ENCODE data around the gene RGS3. TPM values are rescaled to one million over a fixed set of nuclear protein-coding genes. Genes with fewer than 3 reads are reported as not detected.

RGS3 gene
- total RNA-seq, 1 donor from 2014 or later: 278 TPM

DNA sequence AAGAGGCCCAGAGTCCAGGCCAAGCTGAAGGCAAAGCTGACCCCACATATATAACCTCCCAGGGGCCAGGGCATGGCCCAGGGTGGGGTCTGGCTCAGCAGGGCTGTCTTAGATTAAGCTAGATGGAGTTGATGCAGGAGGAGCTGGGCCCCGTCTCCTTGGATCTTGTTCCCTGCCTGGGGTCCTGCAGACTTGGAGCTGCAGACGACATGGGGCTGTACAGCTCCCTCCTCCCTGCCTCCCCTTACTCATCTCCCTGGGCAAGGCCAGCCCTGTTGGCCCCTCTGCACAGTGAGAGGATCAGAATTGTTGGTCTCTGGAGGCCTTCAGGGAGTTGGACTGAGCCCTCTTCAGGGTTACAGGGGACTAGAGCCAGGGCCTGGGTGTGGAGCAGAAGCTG lies 134.9 kb downstream of the RGS3 start:
- DNase-seq (ENCODE audit: low read depth, low spot score): no peak

DNA sequence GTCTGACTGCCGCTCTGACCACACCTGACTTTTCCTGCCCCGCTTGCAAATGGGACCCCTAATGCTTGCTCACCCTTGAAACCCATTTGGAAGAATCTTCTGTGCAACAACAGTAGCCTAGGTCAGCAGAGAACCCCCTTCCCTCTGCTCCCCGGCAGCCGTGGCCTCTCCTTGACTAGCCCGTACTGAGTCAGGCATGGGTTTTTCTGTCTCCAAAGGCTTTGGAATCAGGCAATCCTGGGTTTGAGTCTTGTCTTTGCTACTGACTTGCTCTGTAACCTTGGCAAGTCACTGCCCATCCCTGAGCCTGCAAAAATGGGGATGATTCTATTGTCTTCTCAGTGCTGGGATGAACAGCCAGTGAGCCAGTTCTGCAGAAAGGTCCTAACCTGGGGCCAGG lies 135.4 kb downstream of the RGS3 start:
- no peak for DNase-seq (ENCODE audit: low read depth, low spot score)

DNA sequence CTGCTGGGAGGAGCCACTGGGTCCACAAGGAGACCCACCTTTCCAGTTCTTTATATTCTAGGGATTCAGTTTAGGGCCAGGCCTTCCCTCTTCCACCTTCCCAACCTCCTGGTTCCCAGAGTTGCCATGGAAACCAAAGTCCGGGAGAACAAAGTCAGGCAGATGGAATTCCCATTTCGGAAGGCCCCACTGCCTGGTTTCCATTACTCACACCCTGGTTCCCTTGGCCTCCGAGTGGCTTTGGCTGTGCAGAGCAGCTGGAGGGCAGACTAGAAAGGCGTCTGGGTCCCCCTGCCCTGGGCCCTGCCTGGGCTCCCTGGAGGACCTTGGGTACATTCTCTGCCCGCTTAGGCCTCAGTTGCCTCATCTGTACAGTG lies 136.1 kb downstream of the RGS3 start:
- peak; percentile 85 for DNase-seq (ENCODE audit: low read depth, low spot score)

DNA sequence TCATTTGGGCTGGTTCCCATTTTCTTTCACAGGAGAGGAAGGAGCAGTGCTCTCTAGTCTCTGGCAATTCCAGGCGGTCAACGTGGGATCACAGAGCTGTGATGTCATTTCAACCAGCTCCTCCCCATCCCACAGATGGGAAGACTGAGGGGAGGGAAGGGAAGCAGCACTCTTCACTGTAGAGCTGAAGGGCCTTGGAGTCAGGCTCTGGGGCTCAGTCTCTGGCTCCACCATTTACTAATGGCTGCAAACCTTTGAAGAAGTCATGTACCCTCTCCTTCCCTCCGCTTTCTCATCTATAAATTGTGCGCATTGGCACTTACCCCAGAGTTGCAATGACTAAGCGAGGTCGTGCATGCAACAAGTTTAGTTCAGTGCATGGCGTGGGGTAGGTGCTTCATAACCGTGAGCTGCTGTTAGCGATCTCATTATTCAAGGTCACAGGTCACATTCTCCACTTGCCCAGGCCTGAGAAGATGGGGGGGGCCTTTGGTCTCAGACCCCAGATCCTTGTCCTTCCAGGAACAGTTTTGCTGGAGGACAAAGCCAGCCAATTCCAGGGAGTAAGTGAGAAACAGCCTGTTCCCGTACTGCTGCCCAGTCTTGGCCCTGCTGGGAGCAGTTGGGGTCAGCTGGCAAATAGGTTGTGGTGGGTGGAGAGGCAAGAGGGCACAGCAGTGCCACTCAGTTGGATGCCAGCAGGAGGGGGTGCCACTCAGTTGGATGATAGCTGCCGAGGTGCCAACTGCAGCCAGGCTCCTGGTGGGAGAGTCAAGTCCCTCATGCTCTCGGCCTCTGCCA lies 136.7 kb downstream of the RGS3 start:
- DNase-seq (ENCODE audit: low read depth, low spot score): no peak

DNA sequence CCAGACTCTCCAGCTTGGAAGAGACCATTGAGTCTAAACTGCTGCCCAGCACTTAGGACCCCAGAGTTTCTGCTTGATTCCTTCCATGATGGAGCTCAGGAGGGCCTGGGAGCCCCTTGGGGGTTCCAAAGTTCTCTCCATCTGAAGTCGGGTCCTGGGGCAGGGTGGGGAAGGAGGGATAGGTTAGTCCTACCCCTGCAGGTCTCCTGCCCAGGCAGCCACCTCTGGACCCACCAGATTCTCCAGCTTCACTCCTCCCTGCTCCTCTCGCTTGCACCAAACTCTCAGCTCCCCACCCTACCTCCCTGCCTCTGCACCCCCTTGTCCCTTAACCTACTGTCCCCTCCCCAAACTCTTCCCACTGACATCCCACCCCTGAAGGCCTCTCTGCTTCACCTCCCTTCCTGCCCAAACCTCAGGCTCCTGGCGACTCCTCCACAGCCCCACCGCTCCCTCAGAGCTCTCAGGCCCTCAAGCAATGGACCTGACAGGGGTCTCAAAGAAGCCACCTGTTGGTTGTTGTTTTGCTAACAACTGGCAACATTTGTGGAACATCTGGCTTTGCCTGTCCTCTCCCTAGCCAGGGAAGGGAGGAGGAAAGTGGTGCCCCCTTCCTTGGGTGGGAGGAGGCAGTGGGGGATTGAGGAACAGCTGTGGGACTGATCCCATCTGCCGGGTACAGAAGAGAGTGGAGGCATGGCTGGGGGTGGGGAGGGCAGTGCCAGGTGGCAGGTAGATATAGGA lies 137.5 kb downstream of the RGS3 start:
- no peak for DNase-seq (ENCODE audit: low read depth, low spot score)

DNA sequence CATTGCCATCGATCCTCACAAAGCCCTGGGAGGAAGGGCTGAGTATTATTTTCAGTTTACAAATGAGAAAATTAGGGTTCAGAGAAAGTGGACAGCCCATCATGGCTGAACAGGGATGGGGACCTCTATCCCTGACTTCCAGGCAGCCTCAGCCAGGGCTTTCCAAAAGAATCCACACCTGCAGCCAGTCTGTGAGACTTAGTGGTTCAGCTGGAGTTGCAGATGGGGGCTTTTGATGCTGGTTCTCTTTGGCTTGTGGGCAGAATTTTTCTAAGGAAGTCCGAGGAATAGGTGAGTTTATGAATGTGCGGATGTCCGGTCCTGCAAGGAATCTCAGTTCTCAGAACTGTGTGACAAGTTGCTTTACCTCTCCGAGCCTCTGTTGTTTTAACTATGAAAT lies 138.1 kb downstream of the RGS3 start:
- no peak for DNase-seq (ENCODE audit: low read depth, low spot score)

DNA sequence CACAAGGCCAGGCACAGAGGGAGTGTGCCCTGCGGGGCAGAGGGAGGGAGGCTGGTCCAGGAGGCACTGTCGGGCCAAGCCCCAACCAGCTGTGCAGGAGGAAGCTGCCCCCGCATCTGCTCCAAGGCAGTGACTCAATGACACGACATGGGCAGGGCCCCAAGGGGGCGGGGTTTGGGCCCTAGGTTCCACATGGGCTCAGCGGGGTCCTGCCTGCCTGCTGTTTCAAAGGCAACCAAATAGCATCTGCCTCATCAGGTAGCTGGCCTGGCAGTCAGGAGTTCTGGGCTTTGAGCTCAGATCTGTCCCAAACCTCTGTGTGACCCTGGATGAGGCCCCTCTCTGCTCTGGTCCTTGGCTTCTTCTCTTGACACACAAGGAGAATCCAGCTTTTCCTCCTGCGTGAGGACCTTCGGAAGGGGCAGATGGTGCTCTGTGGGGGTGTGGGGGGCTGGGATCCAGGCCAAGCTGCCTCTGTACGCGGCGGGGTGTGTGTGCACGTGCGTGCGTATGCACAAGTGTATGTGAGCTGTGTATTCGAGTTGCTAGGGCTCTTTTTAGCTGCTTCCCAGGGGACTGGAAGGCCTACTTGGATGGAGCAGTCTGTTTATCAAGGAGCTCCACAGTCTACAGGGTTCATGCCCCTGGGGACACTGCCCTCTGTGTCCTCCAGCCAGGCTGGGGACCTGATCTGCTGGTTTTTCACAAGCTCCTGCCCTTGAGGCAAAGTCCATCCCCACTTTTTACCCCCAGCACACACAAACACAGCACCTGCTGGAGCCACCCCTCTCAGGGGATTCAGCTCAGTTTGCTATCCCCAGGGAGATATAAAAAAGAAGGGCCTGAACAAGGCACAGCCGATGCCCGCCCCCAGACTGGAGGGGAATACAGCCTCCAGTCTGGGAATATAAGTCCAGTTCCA lies 138.9 kb downstream of the RGS3 start:
- no peak for DNase-seq (ENCODE audit: low read depth, low spot score)

DNA sequence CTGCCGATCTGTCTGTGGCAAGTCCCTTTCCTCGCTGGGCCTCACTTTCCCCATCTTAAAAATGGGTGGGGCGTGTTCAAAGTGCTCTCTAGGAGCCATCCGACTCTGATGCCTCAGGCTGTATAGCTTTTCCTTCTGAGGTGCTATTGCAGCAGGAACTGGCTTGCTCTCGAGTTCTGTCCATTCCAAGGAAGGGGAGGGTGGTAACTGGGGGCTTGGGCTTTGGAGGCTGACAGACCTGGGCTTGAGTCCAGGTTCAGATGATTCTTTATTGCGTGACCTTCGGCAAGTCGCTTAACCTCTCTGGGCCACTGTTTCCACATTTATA lies 139.5 kb downstream of the RGS3 start:
- no peak for DNase-seq (ENCODE audit: low read depth, low spot score)

DNA sequence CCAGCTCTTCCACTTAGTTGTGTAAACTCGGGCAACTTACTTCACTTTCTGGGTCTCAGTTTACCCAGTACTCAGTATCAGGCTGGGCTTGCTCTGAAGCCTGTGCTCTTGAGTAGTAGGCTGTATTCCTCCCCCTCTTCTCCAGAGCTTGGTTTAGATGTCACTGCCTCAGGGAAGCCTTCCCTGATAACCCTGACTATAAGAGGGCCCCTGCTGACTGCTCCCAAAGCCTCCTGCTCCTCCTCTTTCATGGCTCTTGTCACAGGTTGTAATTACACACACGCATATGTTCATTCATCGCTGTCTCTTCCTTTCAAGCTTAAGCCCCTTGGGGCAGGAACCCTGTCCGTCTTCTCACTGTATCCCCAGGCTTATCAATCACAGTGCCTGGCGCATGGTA lies 140.2 kb downstream of the RGS3 start:
- no peak for DNase-seq (ENCODE audit: low read depth, low spot score)

DNA sequence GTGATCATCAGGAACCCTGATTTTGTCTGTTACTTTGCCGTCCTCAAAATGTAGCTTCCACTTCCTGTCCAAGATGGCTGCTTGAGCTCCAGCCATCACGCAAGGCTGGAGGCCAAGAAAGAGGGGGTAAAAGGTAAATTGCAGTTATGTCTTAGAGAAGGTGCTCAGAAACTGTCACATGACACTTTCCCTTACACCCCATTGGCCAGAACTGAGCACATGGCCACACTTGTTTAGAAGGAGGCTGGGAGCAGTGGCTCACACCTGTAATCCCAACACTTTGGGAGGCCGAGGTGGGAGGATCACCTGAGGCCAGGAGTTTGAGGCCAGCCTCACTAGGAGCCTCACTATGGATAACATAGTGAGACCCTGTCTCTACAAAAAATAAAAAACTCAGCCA lies 140.9 kb downstream of the RGS3 start:
- no peak for DNase-seq (ENCODE audit: low read depth, low spot score)

DNA sequence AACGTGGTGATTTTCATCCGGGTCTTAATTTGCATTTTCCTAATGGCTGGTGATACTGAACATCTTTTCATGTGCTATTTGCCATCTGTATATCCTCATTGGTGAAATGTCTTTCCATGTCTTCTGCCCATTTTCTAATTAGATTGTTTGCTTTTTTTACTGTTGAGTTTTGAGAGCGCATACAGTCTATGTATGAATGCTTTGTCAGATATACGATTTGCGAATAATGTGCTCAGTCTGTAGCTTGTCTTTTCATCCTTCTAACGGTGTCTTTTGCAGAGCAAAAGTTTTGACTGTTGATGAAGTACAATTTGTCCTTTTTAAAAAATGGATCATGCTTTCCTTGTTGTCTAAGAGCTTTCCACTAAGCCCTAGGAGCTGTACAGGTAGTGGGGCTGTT lies 143.0 kb downstream of the RGS3 start:
- DNase-seq (ENCODE audit: low read depth, low spot score): no peak

DNA sequence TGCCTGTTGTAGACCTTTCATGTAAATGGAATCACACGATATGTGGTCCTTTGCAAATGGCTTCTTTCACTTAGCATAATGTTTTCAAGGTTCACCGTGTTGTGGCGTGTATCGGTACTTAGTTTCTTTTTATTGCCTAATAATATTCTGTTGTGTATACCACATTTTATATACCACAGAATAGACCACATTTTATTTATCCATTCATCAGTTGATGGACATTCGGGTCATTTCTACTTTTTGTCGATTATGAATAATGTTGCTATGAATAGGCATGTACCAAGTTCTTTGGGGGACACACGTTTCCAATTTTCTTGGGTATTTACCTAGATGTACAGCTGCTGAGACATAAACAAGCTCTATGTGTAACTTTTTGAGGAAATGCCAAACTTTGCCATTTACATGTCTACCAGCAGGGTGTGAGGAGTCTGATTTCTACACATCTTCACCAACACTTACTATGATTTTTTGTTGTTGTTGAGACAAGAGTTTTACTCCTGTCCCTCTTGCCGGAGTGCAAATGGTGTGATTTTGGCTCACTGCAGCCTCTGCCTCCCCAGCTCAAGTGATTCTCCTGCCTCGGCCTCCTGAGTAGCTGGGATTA lies 144.7 kb downstream of the RGS3 start:
- no peak for DNase-seq (ENCODE audit: low read depth, low spot score)

DNA sequence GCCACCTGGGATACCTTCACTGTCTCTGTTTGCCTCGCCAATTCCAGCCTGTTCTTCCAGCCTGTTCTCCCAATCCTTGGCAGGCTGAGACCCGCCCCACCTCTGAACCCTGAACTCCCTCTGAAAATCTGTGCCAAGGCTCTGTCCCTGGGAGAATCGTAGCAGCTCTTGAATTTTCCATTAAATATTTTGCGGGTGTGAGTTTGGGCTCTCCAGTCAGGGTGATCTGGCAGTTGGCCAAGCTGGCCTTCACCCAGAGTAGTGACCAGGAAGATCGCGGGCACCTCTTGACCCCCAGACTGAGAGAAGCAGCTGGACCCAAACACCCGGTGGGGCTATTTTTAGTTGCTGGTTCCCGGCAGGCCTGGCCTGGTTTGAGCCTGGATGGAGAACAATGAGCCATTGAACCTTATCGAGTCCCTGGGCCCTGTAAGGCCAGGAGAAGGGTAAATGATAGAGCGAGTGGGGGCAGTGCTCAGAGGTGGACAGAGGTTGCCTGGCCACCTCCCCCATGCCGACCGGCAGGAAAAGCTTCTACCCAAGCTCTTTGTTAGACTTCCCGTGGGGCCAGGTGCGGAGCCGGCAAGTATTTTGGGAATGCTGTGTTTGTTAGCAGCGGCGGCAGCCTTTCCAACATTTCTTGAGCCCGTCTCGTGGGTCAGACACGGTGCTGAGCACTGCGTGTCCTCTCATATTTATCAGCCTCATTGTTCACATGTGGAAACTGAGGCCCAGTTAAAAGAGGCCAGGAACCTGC lies 146.2 kb downstream of the RGS3 start:
- DNase-seq (ENCODE audit: low read depth, low spot score): peak; percentile 95

DNA sequence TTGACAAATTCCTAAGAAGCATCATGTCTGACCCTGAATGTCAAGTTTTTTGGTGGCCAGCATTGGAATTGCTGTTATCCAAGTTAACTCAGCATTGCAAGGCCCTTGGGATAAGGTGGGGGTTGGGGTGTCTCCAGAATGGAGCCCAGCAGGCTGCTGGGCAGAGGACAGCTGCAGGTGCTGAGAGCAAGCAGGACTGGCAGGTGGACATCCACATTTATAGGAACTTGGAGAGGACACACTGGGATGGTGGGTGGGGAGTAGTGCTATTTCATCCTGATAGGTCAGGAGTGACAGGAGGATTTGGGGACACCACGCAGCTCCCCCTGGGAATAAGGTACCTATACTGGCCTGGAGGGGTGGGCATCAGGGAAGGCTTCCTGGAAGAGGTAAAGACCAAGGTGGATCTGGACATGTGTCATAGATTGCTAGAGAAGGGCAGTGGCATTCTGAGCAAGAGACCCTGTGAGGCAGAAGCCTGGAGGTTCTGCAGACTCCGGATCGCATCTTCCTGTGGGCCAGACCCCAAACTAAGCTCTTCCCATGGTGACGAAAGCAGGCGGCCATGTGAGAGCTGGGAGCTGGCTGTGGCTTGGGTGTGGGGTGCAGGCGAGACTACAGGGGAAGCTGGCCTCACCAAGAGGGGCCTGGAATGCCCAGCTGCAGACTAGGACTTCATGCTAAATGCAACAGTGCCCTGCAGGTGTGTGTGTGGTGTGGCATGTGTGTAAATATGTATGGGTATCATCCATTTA lies 148.1 kb downstream of the RGS3 start:
- DNase-seq (ENCODE audit: low read depth, low spot score): no peak

DNA sequence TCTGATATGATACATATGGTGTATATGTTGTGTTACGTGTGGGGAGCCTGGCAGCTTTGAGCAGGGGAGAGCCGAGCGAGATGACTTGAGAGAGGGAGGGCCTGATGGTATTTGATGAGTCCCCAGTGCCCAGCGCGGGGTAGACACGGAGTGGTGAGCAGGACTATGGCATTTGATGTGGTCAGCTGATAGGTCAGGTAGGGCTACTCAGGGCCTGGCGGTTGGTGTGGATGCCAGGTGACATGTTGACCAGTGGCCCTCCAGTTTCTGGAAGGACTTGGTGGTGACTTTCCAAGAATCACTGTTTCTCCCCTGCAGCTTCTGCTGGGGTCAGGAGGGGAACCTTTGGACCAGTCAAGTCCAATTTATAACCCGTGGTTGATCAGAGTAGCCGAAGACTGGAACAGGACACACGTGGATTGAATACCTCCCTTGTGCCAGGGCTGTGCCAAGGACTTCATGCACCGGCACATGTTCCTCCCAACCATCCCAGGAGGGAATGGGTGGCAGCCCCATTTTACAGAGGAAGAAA lies 148.8 kb downstream of the RGS3 start:
- no peak for DNase-seq (ENCODE audit: low read depth, low spot score)

DNA sequence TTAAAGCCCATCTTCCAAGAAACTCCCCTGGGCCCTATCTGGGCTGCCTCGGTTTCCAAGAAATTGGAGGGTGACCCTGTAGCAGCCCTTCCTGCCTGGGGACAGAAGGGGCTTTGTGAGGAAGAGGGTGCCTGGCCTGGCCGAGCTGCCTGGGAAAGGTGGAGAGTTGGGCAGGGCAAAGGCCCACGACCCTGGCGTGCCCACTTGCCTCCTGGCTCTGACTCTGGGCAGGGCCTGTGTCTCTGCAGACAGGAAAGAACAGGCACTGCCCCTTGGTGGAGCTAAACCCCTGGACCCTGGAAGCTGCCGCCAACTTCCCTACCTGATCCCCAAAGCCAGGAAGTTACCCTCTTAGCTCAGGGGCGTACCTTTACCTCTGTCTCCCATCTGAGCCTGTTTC lies 149.3 kb downstream of the RGS3 start:
- DNase-seq (ENCODE audit: low read depth, low spot score): no peak

DNA sequence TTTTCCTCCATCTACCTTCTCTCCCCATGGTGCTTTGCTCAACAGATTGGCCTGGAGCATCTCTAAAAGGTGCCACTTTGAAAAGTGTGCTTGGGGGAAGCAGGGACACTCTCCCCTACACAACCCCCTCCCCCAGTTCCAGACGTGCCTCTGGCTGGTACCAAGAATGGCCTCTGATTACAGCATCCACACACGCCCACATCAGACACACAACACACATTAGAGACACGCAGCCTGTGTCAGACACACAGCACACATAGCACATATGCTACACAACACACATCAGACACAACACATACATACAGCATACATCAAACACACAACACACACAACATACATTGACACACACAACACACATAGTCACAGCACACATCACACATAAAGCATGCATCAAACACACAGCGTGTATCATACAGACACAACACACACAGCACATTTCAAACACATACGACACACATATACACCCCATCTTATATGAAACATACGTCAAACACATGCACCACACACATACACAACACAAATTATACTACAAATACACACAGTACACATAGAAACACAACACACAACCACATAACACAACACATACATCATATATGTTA lies 150.4 kb downstream of the RGS3 start:
- no peak for DNase-seq (ENCODE audit: low read depth, low spot score)

DNA sequence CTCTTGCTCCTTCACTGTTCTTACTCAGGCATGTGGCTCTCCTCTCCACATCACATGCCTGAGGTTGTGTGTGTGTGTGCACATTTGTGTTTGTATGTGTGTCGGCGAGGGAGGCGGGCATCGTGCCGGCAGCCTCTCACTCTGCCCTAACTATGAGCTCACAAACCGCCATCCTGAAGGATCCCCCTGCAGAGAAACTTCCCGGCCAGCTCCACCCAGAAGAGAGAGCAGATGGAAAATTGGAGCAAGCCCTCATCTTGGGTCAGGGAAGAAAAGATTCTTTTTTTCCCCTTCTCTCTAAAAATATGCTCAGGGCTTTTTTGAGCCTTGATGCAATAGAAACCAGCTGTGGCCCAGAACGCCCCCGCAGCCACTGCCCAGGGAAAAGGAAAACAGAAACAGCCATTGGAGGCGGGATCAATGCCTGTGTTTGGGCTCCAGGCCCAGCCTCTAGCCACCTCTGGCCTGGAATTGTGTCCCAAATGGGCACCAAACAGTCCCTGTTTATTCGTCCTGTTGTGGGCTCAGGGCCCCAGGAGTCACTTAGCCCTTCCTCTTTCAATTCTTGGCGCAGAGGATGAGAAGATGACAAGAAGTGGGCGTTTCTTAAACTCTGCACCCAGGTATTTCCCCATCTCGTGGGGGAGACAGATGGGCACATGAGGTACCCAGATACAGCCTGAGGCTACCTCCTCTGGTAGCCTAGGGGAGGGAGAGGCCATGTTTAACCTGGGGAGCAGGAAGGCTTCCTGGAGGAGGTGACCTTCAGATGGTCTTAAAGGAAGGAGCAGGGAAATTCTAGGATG lies 151.5 kb downstream of the RGS3 start:
- DNase-seq (ENCODE audit: low read depth, low spot score): no peak

DNA sequence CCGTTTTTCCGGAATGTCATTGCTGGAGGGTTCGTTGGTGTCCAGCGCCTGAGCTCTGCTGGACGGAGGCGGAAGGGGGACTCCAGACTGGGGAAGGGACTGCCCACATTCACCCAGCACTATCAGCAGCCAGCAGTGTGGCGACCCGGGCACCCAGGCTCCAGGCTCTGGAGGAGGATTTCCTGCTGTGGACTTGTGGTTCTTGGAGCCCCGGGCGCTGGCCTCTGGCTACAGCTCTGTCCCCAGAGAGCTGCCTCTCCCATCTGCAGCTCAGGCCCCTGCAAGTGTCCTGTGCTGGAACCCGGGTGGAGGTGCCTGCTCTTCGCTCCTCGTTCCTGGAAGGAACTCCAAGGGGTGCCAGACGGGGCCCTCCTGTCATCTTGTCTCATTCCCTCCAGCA lies 152.6 kb downstream of the RGS3 start:
- DNase-seq (ENCODE audit: low read depth, low spot score): no peak
